CD14-positive monocyte (primary cell): Measurements from ENCODE around the gene PRSS27. TPM values are rescaled to one million over a fixed set of nuclear protein-coding genes. Genes with fewer than 3 reads are reported as not detected.

ENCODE experiments used
- DNase-seq, 3 donors: peaks; one replicate each; pipeline ENCODE4 v3.0.0-alpha.2; 2011 to 2022
- H2AFZ ChIP-seq: 2 replicates; pipeline ENCODE4 v1.6.0; 2012; ENCODE audit warnings: mild to moderate bottlenecking, low read depth, low read length, inconsistent platforms; ENCODE audit not compliant: insufficient read depth, poor library complexity, severe bottlenecking
- H3K27ac ChIP-seq, 2 donors: 1 replicate in 1 of 2; 2 replicates in 1 of 2; pipeline ENCODE4 v1.5.1; 2012 to 2013; ENCODE audit warnings: low read length in 2 of 2, control low read depth in 1 of 2, inconsistent platforms in 1 of 2, low read depth in 1 of 2, mild to moderate bottlenecking in 1 of 2
- H3K27me3 ChIP-seq, 2 donors: one replicate each; pipeline versions ENCODE4 v1.6.0 to v1.6.1; 2011 to 2013; ENCODE audit warnings: low read length in 2 of 2; ENCODE audit not compliant: control insufficient read depth in 2 of 2, insufficient read depth in 2 of 2
- H3K36me3 ChIP-seq, 2 donors: replicated peaks in 1 of 2; 1 replicate in 1 of 2; 2 replicates in 1 of 2; pipeline versions ENCODE4 v1.5.1 to v1.6.1; 2012 to 2013; ENCODE audit warnings: low read length in 2 of 2, control low read depth in 1 of 2, inconsistent platforms in 1 of 2, mild to moderate bottlenecking in 1 of 2; ENCODE audit not compliant: insufficient read depth in 2 of 2, control insufficient read depth in 1 of 2
- H3K4me1 ChIP-seq, 2 donors: 1 replicate in 1 of 2; 2 replicates in 1 of 2; pipeline versions ENCODE4 v1.5.1 to v1.6.1; 2012 to 2013; ENCODE audit warnings: low read length in 2 of 2, control low read depth in 1 of 2, inconsistent platforms in 1 of 2, mild to moderate bottlenecking in 1 of 2, moderate library complexity in 1 of 2; ENCODE audit not compliant: insufficient read depth in 2 of 2, control insufficient read depth in 1 of 2
- H3K4me2 ChIP-seq: replicated peaks from 2 replicates; pipeline ENCODE3; 2012; ENCODE audit warnings: low read length, moderate library complexity, mild to moderate bottlenecking; ENCODE audit not compliant: poor library complexity, severe bottlenecking; ENCODE audit errors: extremely low read depth
- H3K4me3 ChIP-seq, 3 experiments: fragments of 200-600 bp in 1 of 3; sonication (generic) in 1 of 3; replicated peaks in 1 of 3; 1 replicate in 2 of 3; 2 replicates in 1 of 3; pipeline ENCODE4 v1.5.1; 2011 to 2013; ENCODE audit warnings: low read length in 3 of 3, mild to moderate bottlenecking in 3 of 3, control low read depth in 2 of 3, low read depth in 2 of 3, inconsistent platforms in 1 of 3, moderate library complexity in 1 of 3
- H3K79me2 ChIP-seq: 2 replicates; pipeline ENCODE4 v1.6.0; 2012; ENCODE audit warnings: mild to moderate bottlenecking, control low read depth, inconsistent platforms, low read length, moderate library complexity; ENCODE audit not compliant: insufficient read depth
- H3K9ac ChIP-seq: 2 replicates; pipeline ENCODE4 v1.6.0; 2017; ENCODE audit warnings: low read length, mild to moderate bottlenecking; ENCODE audit not compliant: insufficient read depth, poor library complexity, severe bottlenecking
- H3K9me3 ChIP-seq, 2 donors: replicated peaks in 1 of 2; 1 replicate in 1 of 2; 2 replicates in 1 of 2; pipeline versions ENCODE4 v1.5.1 to v1.6.1; 2012 to 2013; ENCODE audit warnings: low read length in 2 of 2, control low read depth in 1 of 2; ENCODE audit not compliant: control insufficient read depth in 1 of 2, insufficient read depth in 1 of 2
- H4K20me1 ChIP-seq: 2 replicates; pipeline ENCODE4 v1.6.0; 2012; ENCODE audit warnings: mild to moderate bottlenecking, low read length, control low read depth, moderate library complexity; ENCODE audit not compliant: insufficient read depth
- H3K27ac Mint-ChIP-seq, 7 donors: one replicate each; pipeline ENCODE4 v1.8.0; 2020; ENCODE audit warnings: mild to moderate bottlenecking in 7 of 7, mixed read lengths in 7 of 7, moderate library complexity in 6 of 7, inconsistent platforms in 2 of 7
- H3K27me3 Mint-ChIP-seq, 3 donors: one replicate each; pipeline ENCODE4 v1.8.0; 2021 to 2022; ENCODE audit warnings: low read depth in 3 of 3, mild to moderate bottlenecking in 3 of 3, mixed read lengths in 3 of 3, moderate library complexity in 3 of 3, inconsistent platforms in 1 of 3
- H3K36me3 Mint-ChIP-seq, 2 donors: one replicate each; pipeline ENCODE4 v1.8.0; 2020; ENCODE audit warnings: mixed read lengths in 2 of 2, inconsistent platforms in 1 of 2, mild to moderate bottlenecking in 1 of 2
- H3K4me1 Mint-ChIP-seq: one replicate; pipeline ENCODE4 v1.8.0; 2020; ENCODE audit warnings: mild to moderate bottlenecking, mixed read lengths
- H3K4me3 Mint-ChIP-seq, 2 donors: one replicate each; pipeline ENCODE4 v1.8.0; 2020; ENCODE audit warnings: mild to moderate bottlenecking in 2 of 2, mixed read lengths in 2 of 2, moderate library complexity in 1 of 2
- H3K9me3 Mint-ChIP-seq, 7 donors: one replicate each; pipeline ENCODE4 v1.8.0; 2020 to 2022; ENCODE audit warnings: mixed read lengths in 7 of 7, mild to moderate bottlenecking in 6 of 7, moderate library complexity in 6 of 7, inconsistent platforms in 2 of 7
- CTCF ChIP-seq: fragments of 200-600 bp; IDR thresholded peaks from one replicate; pipeline ENCODE4 v1.8.0; 2022; ENCODE audit warnings: antibody characterized with exemption, mild to moderate bottlenecking
- WGBS: methylation state at CpG from one replicate; pipeline ENCODE4 v1.1.5; 2013; ENCODE audit warnings: missing lambda C conversion rate; ENCODE audit not compliant: insufficient coverage; 5-methylcytosine and 5-hydroxymethylcytosine counted together
- intact Hi-C, 2 donors: fragments of 100-400 bp; cut with micrococcal nuclease; formaldehyde crosslinking; loops; one replicate each; pipeline versions ENCODE4 v1.15.0 to v1.15.1; 2023
- polyA plus RNA-seq, 3 donors: library from polyadenylated mRNA; depleted of rRNA in 1 of 3; unstranded in 2 of 3; stranded (reverse) in 1 of 3; fragments of 300-500 nt in 2 of 3; fragments of >200 nt in 1 of 3; fragmentation: Illumina TruSeq in 2 of 3; gene quantifications; 1 replicate in 2 of 3; 2 replicates in 1 of 3; pipeline ENCODE4 v1.2.3, GENCODE V29; 2012 to 2021

PRSS27 gene
- polyA plus RNA-seq, 3 donors, result 1.1 TPM; not detected in 2

GRCh38 chr16:2702438-2702825 is 17.6 kb downstream of the PRSS27 start:
- Histone ChIP-seq H3K9me3 (no peaks in the 10 kb centered on the region), H3K27me3 (no peaks in the 10 kb centered on the region), H3K79me2 (peaks cover 8% of the 10 kb centered on the region), H4K20me1 (peaks cover 99% of the 10 kb centered on the region), H3K27ac (no peak overlapping the region), H3K4me3 (no peak overlapping the region), H3K4me2 (no peak overlapping the region), H2AFZ (no peak overlapping the region), H3K4me1 (no peaks in the 10 kb centered on the region), H3K9ac (no peak overlapping the region), H3K36me3 (peaks cover 98 to 99% of the 10 kb centered on the region in 2 donors)
- no peak overlapping the region for H3K4me3 Mint-ChIP-seq
- H3K4me1 Mint-ChIP-seq, result no peaks in the 10 kb centered on the region
- no peaks in the 10 kb centered on the region for H3K9me3 Mint-ChIP-seq
- TF ChIP-seq CTCF, result no peak
- H3K27ac Mint-ChIP-seq, result peak overlapping the region in 1 of 7 donors; percentile 20
- DNase-seq, result no peak
- H3K27me3 Mint-ChIP-seq, result peaks cover 0 to 2% (median 1%) of the 10 kb centered on the region in 3 donors
- H3K36me3 Mint-ChIP-seq, result peaks cover 61 to 98% of the 10 kb centered on the region in 2 donors
- intact Hi-C loops, result no loop called here
- WGBS, result 97% methylated on average over 12 of the region's 13 CpGs

- H3K36me3 Mint-ChIP-seq, result peaks cover 63 to 98% of the 10 kb centered on the region in 2 donors
- Histone ChIP-seq H4K20me1 (peaks cover 99% of the 10 kb centered on the region), H3K4me2 (no peak overlapping the region), H3K27me3 (no peaks in the 10 kb centered on the region), H2AFZ (no peak overlapping the region), H3K27ac (no peak overlapping the region), H3K4me1 (no peaks in the 10 kb centered on the region), H3K79me2 (peaks cover 9% of the 10 kb centered on the region), H3K36me3 (peaks cover 98 to 99% of the 10 kb centered on the region in 2 donors), H3K9me3 (no peaks in the 10 kb centered on the region), H3K4me3 (no peak overlapping the region), H3K9ac (no peak overlapping the region)
- 93% methylated on average over 27 of the region's 29 CpGs for WGBS
- DNase-seq, result no peak
- intact Hi-C loops, result no loop called here
- H3K4me1 Mint-ChIP-seq, result no peaks in the 10 kb centered on the region
- no peak overlapping the region for H3K27ac Mint-ChIP-seq
- H3K27me3 Mint-ChIP-seq, result peaks cover 0 to 2% (median 1%) of the 10 kb centered on the region in 3 donors
- H3K9me3 Mint-ChIP-seq, result no peaks in the 10 kb centered on the region
- no peak for TF ChIP-seq CTCF
- H3K4me3 Mint-ChIP-seq, result no peak overlapping the region
These were observed 18.1 kb downstream of the PRSS27 start for GRCh38 chr16:2701713-2702437.
